ENCODE results near the gene PARD6B.

GRCh38 chr20:50682947-50683530 is 48.3 kb upstream of the PARD6B start:
- TF ChIP-seq ZBTB42 (CRISPR knock-in tag; IDR thresholded peaks at IDR 0.05) (no peak), SMC3 (IDR thresholded peaks at IDR 0.05; ENCODE audit: low read length) (no peak), ELF1 (CRISPR knock-in tag; IDR thresholded peaks at IDR 0.05) (no peak), ZNF331 (CRISPR knock-in tag; IDR thresholded peaks at IDR 0.05) (no peak), POLR2A (IDR thresholded peaks at IDR 0.05; ENCODE audit: insufficient read depth in 1 of 2, low read depth in 2 of 2, low read length in 2 of 2) (no peak)

Data from HepG2 (cell line).